ENCODE results near the gene BLMH. TPM values are rescaled to one million over a fixed set of nuclear protein-coding genes. Genes with fewer than 3 reads are reported as not detected.

BLMH gene
- total RNA-seq, 1 donor from 2014 or later: 87.1 TPM

GRCh38 chr17:30334421-30334820 lies 42.7 kb upstream of the BLMH start:
- Mint-ChIP-seq H3K27ac (ENCODE audit: unreplicated experiment) (no peak overlapping the region), H3K9me3 (no peaks in the 10 kb centered on the region), H3K27me3 (ENCODE audit: low read depth) (peaks cover 2% of the 10 kb centered on the region), H3K4me1 (peaks cover 19% of the 10 kb centered on the region), H3K36me3 (ENCODE audit: low read depth) (no peaks in the 10 kb centered on the region), H3K4me3 (no peak overlapping the region)
- no peak for DNase-seq (ENCODE audit: low read depth, low spot score)
- TF ChIP-seq CTCF (conservative IDR thresholded peaks at IDR 0.05): no peak

GRCh38 chr17:30333503-30334360 lies 42.0 kb upstream of the BLMH start, which contains the start of gene TMIGD1:
TSS of gene TMIGD1 (minus strand) at chr17:30334057. CDS start at chr17:30332133, 1,924 bp downstream.
- Mint-ChIP-seq H3K36me3 (ENCODE audit: low read depth) (no peaks in the 10 kb centered on the region), H3K4me3 (no peak within 1 kb of the TSS), H3K4me1 (peaks cover 18% of the 10 kb centered on the region), H3K9me3 (no peaks in the 10 kb centered on the region), H3K27ac (ENCODE audit: unreplicated experiment) (no peak within 1 kb of the TSS), H3K27me3 (ENCODE audit: low read depth) (peaks cover 7% of the 10 kb centered on the region)
- no peak for TF ChIP-seq CTCF (conservative IDR thresholded peaks at IDR 0.05)
- no peak for DNase-seq (ENCODE audit: low read depth, low spot score)

GRCh38 chr17:30332057-30332542 lies 40.4 kb upstream of the BLMH start:
- no peak for DNase-seq (ENCODE audit: low read depth, low spot score)
- Mint-ChIP-seq H3K9me3 (no peaks in the 10 kb centered on the region), H3K4me3 (no peak overlapping the region), H3K27me3 (ENCODE audit: low read depth) (peaks cover 7% of the 10 kb centered on the region), H3K36me3 (ENCODE audit: low read depth) (no peaks in the 10 kb centered on the region), H3K27ac (ENCODE audit: unreplicated experiment) (no peak overlapping the region), H3K4me1 (peaks cover 9% of the 10 kb centered on the region)
- TF ChIP-seq CTCF (conservative IDR thresholded peaks at IDR 0.05): no peak

- TF ChIP-seq CTCF (conservative IDR thresholded peaks at IDR 0.05): no peak
- Mint-ChIP-seq H3K4me1 (peaks cover 7% of the 10 kb centered on the region), H3K9me3 (no peaks in the 10 kb centered on the region), H3K27ac (ENCODE audit: unreplicated experiment) (no peak overlapping the region), H3K36me3 (ENCODE audit: low read depth) (no peaks in the 10 kb centered on the region), H3K4me3 (no peak overlapping the region), H3K27me3 (ENCODE audit: low read depth) (peaks cover 18% of the 10 kb centered on the region)
- DNase-seq (ENCODE audit: low read depth, low spot score): no peak
Measured at GRCh38 chr17:30326809-30327208, 35.1 kb upstream of the BLMH start.

GRCh38 chr17:30324723-30325122 lies 33.0 kb upstream of the BLMH start:
- Mint-ChIP-seq H3K4me1 (peaks cover 7% of the 10 kb centered on the region), H3K36me3 (ENCODE audit: low read depth) (no peaks in the 10 kb centered on the region), H3K9me3 (no peaks in the 10 kb centered on the region), H3K27me3 (ENCODE audit: low read depth) (peaks cover 16% of the 10 kb centered on the region), H3K27ac (ENCODE audit: unreplicated experiment) (no peak overlapping the region), H3K4me3 (no peak overlapping the region)
- TF ChIP-seq CTCF (conservative IDR thresholded peaks at IDR 0.05): no peak
- DNase-seq (ENCODE audit: low read depth, low spot score): no peak
